HG03196 (cell line): ENCODE measurements around the gene CCDC85A.

ENCODE experiments used
- ATAC-seq: cut with Tn5 transposase; IDR thresholded peaks from one replicate; pipeline ENCODE4 v1.9.1; 2021; ENCODE audit not compliant: unreplicated experiment

CCDC85A gene

GRCh38 chr2:56348392-56349210 lies 164.8 kb downstream of the CCDC85A start:
- no peak for ATAC-seq

DNA sequence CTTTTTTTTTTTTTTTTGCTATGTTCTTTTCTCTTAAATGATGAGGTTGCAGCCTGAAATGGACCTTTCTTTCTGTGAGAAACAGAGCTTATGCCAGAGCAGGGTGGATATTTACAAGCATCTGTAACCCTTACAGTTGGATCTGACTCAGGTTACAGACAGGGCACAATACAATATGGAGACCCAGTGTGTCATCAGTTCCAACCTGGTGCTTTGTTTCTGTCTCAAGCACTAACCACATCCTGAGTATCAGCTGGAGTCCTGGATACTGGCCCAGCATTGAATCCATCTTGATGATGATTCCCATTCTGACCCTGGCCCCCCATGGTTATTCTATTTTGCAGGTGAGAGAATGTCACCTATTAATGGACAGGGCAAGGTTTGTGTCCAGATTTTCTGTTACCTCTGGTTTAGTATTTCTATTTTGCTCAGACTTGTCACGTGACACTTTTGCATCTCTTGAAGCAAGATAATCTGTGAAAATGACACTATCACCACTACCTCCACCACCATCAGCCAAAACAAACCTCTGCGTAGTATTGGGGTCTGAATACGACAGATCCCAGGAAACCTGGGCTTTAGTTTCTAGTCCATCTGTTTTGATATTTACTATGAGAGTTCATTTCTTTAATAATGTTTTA lies 174.0 kb downstream of the CCDC85A start:
- no peak for ATAC-seq

DNA sequence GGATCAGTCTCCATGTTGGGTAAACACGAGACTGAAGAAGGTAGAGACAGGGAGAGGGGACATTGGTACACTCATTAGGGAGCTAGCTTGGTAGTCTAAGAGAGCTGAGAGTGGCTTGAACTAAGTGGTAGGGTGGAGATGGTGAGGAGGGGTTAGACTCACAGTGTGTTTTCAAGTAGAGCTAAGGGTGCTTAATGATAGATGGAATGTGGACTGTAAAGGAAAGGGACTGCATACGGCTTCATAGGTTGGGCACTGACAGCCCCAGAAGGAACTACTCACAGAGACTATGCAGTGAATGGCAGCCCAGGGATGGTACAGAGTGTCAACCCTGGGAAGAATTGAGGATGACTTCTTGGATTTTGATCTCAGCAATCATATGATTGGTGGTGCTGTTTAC lies 178.1 kb downstream of the CCDC85A start:
- ATAC-seq: no peak

DNA sequence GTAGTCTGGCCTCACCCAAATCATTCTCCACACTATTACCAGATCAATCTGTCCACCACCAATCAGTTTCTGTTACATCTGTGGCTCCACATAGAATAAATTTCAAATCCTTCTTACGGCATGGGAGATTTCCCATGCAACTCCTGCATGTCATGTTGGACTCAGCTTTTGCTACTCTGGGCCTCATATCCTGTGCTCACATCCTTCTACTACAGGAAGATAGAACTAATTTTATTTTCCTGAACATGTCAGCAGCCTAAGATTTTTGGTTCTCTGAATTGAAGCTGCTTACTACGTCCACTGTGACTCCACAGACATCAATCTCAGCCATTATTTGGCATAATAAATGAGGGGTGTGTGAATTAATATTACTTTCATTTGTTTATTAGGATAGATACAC lies 181.1 kb downstream of the CCDC85A start:
- ATAC-seq: no peak

DNA sequence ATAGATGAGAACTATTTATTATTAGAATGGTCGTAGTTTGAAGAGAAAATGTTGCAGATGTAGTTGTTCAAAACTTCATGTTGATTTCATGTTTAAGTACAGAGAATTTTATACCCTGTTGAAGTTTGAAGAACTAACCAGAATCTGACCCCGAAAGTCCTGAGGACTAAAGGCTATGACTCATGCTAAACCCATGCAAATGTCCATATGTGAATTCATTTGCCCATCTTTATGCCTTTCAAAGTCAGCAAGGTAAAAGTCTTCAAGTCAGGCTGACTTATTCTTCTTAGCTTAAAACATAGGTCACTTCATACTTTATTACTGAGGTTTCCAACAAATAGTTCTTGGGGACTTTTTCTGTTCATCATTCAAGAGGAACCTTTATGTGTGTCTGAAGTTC lies 185.5 kb downstream of the CCDC85A start:
- ATAC-seq: no peak

DNA sequence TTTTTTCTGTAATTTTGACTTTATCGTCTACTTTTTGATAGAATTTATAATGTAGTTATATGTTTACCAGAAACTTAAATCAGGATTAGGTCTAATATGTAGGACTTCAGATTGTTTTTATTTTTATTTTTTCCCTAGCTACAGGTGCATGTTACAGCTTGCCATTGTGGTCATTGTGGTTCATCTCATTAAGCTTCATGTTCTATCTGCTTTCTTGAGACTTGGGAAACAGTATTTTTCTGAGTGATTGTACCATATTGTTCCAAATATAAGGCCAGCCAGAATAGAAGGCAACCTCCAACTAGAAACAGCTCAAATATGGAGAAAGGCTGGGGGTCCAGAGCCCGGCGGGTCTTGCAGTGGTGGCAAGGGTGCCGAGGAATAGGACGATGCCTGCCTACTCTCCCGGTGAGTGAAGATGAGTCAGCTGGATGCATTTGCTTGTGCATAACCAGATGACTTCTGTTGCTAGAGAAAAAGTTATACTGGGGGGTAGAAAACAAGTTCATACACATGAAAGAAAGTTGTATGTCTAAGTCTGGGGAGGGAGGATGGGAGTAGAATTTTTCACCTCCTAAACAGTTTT lies 188.4 kb downstream of the CCDC85A start:
- ATAC-seq: no peak

GRCh38 chr2:56375251-56375650 lies 191.5 kb downstream of the CCDC85A start:
- ATAC-seq: no peak

GRCh38 chr2:56376699-56377665 lies 193.2 kb downstream of the CCDC85A start:
- no peak for ATAC-seq

DNA sequence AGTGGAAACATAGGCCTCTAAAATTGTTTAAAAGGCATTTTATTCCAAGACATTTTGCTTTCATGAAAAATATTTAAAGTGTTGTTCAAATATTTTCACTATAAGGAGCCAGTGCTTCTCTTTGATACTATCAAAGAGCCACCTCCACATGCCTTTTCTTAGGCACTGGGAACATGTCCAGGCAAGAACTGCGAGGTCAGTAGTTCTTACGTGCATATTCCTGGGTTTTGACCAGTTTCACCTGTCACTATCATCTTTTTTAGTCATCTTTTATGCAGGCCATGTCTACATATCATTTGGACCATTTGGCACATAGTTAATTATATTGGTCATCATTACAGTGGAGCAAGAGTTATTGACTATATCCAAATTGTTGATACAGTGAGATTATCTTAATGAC lies 195.3 kb downstream of the CCDC85A start:
- ATAC-seq: no peak

GRCh38 chr2:56380861-56381260 lies 197.1 kb downstream of the CCDC85A start:
- no peak for ATAC-seq

DNA sequence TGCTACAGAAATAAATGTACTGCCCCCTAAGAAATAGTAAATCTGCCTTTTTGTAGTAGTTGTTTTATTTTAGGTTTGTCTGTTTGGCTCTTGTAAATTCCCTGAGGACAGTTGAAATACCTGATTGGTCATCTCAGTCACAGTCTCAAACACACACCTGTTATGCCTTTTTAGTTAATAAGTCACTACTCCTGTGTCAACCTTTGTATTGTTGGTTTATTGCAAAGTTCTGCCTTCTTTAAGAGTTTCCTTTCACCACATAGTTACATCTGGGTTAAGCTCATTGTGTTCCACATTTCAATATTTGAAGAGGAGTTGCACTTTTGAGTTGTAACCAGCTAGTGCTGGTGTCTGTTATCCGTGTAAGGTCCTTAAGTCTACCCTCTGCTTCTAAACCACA lies 198.7 kb downstream of the CCDC85A start:
- no peak for ATAC-seq

- no peak for ATAC-seq
These were observed 202.9 kb downstream of the CCDC85A start for GRCh38 chr2:56386657-56387056.

DNA sequence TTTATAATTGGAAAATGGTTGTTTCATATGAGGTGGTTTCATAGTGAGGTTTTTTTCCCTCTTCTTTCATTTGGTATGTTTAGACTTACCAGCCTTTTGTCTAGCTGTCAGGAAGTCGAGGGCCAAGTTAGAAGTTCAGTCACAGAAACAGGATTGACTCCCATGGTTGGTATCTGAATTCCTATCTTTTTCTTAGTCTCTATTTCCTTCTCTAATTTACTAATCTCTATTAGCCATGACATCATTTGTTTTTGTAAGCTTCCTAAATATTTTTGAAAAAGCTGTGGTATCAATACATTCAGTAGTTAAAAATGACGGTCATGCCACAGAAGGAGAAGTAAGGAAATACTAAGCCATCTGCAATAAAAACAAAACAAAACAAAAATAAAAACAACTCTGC lies 206.9 kb downstream of the CCDC85A start:
- ATAC-seq: no peak

DNA sequence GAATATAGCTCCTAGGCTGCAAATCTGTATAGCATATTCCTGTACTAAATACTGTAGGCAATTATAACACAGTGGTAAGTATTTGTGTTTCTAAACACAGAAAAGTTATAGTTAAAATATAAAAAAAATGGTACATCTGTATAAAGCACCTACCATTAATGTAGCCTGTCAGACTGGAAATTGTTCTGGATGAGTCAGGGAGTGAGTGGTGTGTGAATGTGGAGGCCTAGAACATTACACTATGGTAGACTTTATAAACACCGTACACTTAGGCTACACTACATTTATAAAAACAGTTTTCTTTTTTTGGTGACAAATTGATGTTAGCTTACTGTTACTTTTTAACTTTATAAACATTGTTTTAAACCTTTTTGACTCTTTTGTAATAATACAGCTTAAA lies 226.3 kb downstream of the CCDC85A start:
- ATAC-seq: no peak

- no peak for ATAC-seq
These were observed 232.8 kb downstream of the CCDC85A start for GRCh38 chr2:56416500-56417176.
